HL-60 (cell line): ENCODE data around the gene VWA8.

ENCODE experiments used
- DNase-seq, 2 experiments: peaks; one replicate each; pipeline ENCODE4 v3.0.0-alpha.2; 2010 to 2020; ENCODE audit warnings: low read depth in 1 of 2, low spot score in 1 of 2
- H3K27ac ChIP-seq: fragments of 250-450 bp; sonication (Bioruptor Pico); replicated peaks from 2 replicates; pipeline ENCODE4 v1.5.1; 2020; ENCODE audit warnings: mild to moderate bottlenecking, moderate library complexity
- H3K27me3 ChIP-seq: fragments of 250-450 bp; sonication (Bioruptor Pico); 2 replicates; pipeline ENCODE4 v1.5.1; 2021; ENCODE audit warnings: mild to moderate bottlenecking, moderate library complexity; ENCODE audit not compliant: insufficient read depth, poor library complexity, severe bottlenecking
- H3K4me3 ChIP-seq: replicated peaks from 2 replicates; pipeline ENCODE4 v1.5.1; 2011; ENCODE audit warnings: mild to moderate bottlenecking, control low read depth, low read length; ENCODE audit not compliant: insufficient read depth
- GABPA ChIP-seq: IDR thresholded peaks from 2 replicates; pipeline ENCODE4 v1.6.1; 2012; ENCODE audit warnings: low read depth
- POLR2AphosphoS5 ChIP-seq: IDR thresholded peaks from 2 replicates; pipeline ENCODE4 v1.6.1; 2012; ENCODE audit warnings: low read depth
- SPI1 ChIP-seq: IDR thresholded peaks from 2 replicates; pipeline ENCODE4 v1.6.1; 2012; ENCODE audit warnings: low read depth, mild to moderate bottlenecking, borderline replicate concordance
- TF ChIP-seq, protein P1 (sequence below): IDR thresholded peaks from 2 replicates; pipeline ENCODE4 v1.6.1; 2012; ENCODE audit warnings: low read depth; ENCODE audit not compliant: insufficient replicate concordance
- TF ChIP-seq, protein P2 (sequence below): IDR thresholded peaks from one replicate; pipeline ENCODE4 v1.5.1; 2011; ENCODE audit warnings: low read length, control low read depth, inconsistent platforms; ENCODE audit not compliant: insufficient read depth

VWA8 gene

GRCh38 chr13:41550276-41550675 lies 410.6 kb downstream of the VWA8 start:
- TF ChIP-seq, protein P1, sequence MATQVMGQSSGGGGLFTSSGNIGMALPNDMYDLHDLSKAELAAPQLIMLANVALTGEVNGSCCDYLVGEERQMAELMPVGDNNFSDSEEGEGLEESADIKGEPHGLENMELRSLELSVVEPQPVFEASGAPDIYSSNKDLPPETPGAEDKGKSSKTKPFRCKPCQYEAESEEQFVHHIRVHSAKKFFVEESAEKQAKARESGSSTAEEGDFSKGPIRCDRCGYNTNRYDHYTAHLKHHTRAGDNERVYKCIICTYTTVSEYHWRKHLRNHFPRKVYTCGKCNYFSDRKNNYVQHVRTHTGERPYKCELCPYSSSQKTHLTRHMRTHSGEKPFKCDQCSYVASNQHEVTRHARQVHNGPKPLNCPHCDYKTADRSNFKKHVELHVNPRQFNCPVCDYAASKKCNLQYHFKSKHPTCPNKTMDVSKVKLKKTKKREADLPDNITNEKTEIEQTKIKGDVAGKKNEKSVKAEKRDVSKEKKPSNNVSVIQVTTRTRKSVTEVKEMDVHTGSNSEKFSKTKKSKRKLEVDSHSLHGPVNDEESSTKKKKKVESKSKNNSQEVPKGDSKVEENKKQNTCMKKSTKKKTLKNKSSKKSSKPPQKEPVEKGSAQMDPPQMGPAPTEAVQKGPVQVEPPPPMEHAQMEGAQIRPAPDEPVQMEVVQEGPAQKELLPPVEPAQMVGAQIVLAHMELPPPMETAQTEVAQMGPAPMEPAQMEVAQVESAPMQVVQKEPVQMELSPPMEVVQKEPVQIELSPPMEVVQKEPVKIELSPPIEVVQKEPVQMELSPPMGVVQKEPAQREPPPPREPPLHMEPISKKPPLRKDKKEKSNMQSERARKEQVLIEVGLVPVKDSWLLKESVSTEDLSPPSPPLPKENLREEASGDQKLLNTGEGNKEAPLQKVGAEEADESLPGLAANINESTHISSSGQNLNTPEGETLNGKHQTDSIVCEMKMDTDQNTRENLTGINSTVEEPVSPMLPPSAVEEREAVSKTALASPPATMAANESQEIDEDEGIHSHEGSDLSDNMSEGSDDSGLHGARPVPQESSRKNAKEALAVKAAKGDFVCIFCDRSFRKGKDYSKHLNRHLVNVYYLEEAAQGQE = no peak
- TF ChIP-seq POLR2AphosphoS5 (no peak), SPI1 (no peak), GABPA (no peak)
- TF ChIP-seq, protein P2, sequence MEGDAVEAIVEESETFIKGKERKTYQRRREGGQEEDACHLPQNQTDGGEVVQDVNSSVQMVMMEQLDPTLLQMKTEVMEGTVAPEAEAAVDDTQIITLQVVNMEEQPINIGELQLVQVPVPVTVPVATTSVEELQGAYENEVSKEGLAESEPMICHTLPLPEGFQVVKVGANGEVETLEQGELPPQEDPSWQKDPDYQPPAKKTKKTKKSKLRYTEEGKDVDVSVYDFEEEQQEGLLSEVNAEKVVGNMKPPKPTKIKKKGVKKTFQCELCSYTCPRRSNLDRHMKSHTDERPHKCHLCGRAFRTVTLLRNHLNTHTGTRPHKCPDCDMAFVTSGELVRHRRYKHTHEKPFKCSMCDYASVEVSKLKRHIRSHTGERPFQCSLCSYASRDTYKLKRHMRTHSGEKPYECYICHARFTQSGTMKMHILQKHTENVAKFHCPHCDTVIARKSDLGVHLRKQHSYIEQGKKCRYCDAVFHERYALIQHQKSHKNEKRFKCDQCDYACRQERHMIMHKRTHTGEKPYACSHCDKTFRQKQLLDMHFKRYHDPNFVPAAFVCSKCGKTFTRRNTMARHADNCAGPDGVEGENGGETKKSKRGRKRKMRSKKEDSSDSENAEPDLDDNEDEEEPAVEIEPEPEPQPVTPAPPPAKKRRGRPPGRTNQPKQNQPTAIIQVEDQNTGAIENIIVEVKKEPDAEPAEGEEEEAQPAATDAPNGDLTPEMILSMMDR = no peak
- Histone ChIP-seq H3K4me3 (no peak overlapping the region), H3K27ac (no peak overlapping the region), H3K27me3 (no peaks in the 10 kb centered on the region)
- no peak for DNase-seq

- TF ChIP-seq GABPA (no peak), SPI1 (no peak), POLR2AphosphoS5 (no peak)
- TF ChIP-seq, protein P1 = no peak
- TF ChIP-seq, protein P2 = no peak
- Histone ChIP-seq H3K27ac (no peak overlapping the region), H3K27me3 (no peaks in the 10 kb centered on the region), H3K4me3 (no peak overlapping the region)
- no peak for DNase-seq
Observed at GRCh38 chr13:41549491-41549890, 411.4 kb downstream of the VWA8 start.

GRCh38 chr13:41548910-41549309 lies 412.0 kb downstream of the VWA8 start:
- H3K27me3 ChIP-seq = no peaks in the 10 kb centered on the region
- H3K4me3 ChIP-seq = no peak overlapping the region
- no peak overlapping the region for H3K27ac ChIP-seq
- TF ChIP-seq, protein P2 = no peak
- TF ChIP-seq GABPA = no peak
- TF ChIP-seq, protein P1 = no peak
- no peak for TF ChIP-seq POLR2AphosphoS5
- no peak for TF ChIP-seq SPI1
- no peak for DNase-seq
